Endothelial cell of umbilical vein (primary cell): ENCODE measurements around the gene ACSL4. TPM values are rescaled to one million over a fixed set of nuclear protein-coding genes. Genes with fewer than 3 reads are reported as not detected.

Source experiments
- BruUV-seq: library from RNA; stranded (reverse); fragments of 400-500 nt; replicated peaks from 2 replicates; lab custom pipeline; 2021; lab: Mats Ljungman, UMichigan
- CTCF ChIA-PET: fragments of 300-600, 350-600 bp; sonication (Branson Sonifier 250); formaldehyde crosslinking; loops from one replicate; lab custom pipeline; 2021; ENCODE audit warnings: antibody characterized with exemption, inconsistent platforms; lab: Charles Lee
- POLR2A ChIA-PET: fragments of 300-600, 350-600 bp; sonication (Branson Sonifier 250); formaldehyde crosslinking; loops from one replicate; lab custom pipeline; 2021; ENCODE audit warnings: antibody characterized with exemption, inconsistent platforms; lab: Charles Lee
- DNase-seq: peaks from one replicate; pipeline ENCODE4 v3.0.0-alpha.2; 2011; ENCODE audit warnings: low read depth, low spot score
- FAIRE-seq: peaks from 2 replicates; lab custom pipeline; 2011; peaks lifted over from hg19 to GRCh38; lab: Jason Lieb, UNC
- H2AFZ ChIP-seq: 2 replicates; pipeline ENCODE4 v1.6.0; 2012; ENCODE audit warnings: low read depth, low read length, control low read depth, inconsistent platforms
- H3K27ac ChIP-seq: 2 replicates; pipeline ENCODE4 v1.5.1; 2011; ENCODE audit warnings: low read depth, mild to moderate bottlenecking, control low read depth, low read length, moderate library complexity; ENCODE audit not compliant: insufficient read depth
- H3K27me3 ChIP-seq, 2 experiments: 2 replicates each; pipeline versions ENCODE4 v1.6.0 to v1.6.1; 2011; ENCODE audit warnings: low read length in 2 of 2, mixed read lengths in 1 of 2; ENCODE audit not compliant: control insufficient read depth in 2 of 2, insufficient read depth in 2 of 2
- H3K36me3 ChIP-seq, 2 experiments: 2 replicates in 1 of 2; 3 replicates in 1 of 2; pipeline ENCODE4 v1.5.1; 2011; ENCODE audit warnings: low read length in 2 of 2, mild to moderate bottlenecking in 1 of 2, moderate library complexity in 1 of 2; ENCODE audit not compliant: control insufficient read depth in 2 of 2, insufficient read depth in 2 of 2; ENCODE audit errors: extremely low read depth in 1 of 2
- H3K4me1 ChIP-seq: 3 replicates; pipeline ENCODE4 v1.5.1; 2011; ENCODE audit warnings: mild to moderate bottlenecking, low read length; ENCODE audit not compliant: control insufficient read depth, insufficient read depth; ENCODE audit errors: extremely low read depth
- H3K4me2 ChIP-seq: 2 replicates; pipeline ENCODE4 v1.6.1; 2011; ENCODE audit warnings: low read length, control low read depth, mixed read lengths; ENCODE audit not compliant: insufficient read depth
- H3K4me3 ChIP-seq, 3 experiments: fragments of 200-600 bp in 1 of 3; sonication (generic), shearing (Covaris generic) in 1 of 3; replicated peaks in 1 of 3; 2 replicates each; pipeline ENCODE4 v1.5.1; 2011 to 2016; ENCODE audit warnings: control low read depth in 3 of 3, low read length in 3 of 3, mild to moderate bottlenecking in 2 of 3, inconsistent platforms in 1 of 3, low read depth in 1 of 3, moderate library complexity in 1 of 3; ENCODE audit not compliant: insufficient read depth in 1 of 3
- H3K79me2 ChIP-seq: 2 replicates; pipeline ENCODE4 v1.6.0; 2012; ENCODE audit warnings: low read length, inconsistent platforms; ENCODE audit not compliant: control insufficient read depth, insufficient read depth
- H3K9ac ChIP-seq: replicated peaks from 2 replicates; pipeline ENCODE3; 2011; ENCODE audit warnings: low read length, control low read depth; ENCODE audit not compliant: insufficient read depth; ENCODE audit errors: extremely low read depth
- H3K9me1 ChIP-seq: replicated peaks from 3 replicates; pipeline ENCODE4 v1.6.0; 2011; ENCODE audit warnings: mild to moderate bottlenecking, low read length; ENCODE audit not compliant: control insufficient read depth, insufficient read depth; ENCODE audit errors: extremely low read depth
- H3K9me3 ChIP-seq: replicated peaks from 2 replicates; pipeline ENCODE4 v1.5.1; 2012; ENCODE audit warnings: low read length, inconsistent platforms; ENCODE audit not compliant: control insufficient read depth, insufficient read depth
- H4K20me1 ChIP-seq: replicated peaks from 2 replicates; pipeline ENCODE3; 2011; ENCODE audit warnings: mild to moderate bottlenecking, low read length; ENCODE audit not compliant: control insufficient read depth, insufficient read depth; ENCODE audit errors: extremely low read depth
- EZH2 ChIP-seq: IDR thresholded peaks from 2 replicates; pipeline ENCODE4 v1.6.1; 2012; ENCODE audit warnings: borderline replicate concordance, low read depth, mild to moderate bottlenecking, moderate library complexity, low read length, inconsistent platforms; ENCODE audit not compliant: severe bottlenecking
- FOS ChIP-seq: IDR thresholded peaks from 2 replicates; pipeline ENCODE4 v1.6.1; 2011; ENCODE audit warnings: mild to moderate bottlenecking, low read length, moderate library complexity, borderline replicate concordance; ENCODE audit not compliant: insufficient read depth
- GATA2 ChIP-seq: IDR thresholded peaks from 2 replicates; pipeline ENCODE4 v1.7.0; 2011; ENCODE audit warnings: low read depth, mild to moderate bottlenecking, moderate library complexity, mixed read lengths, low read length; ENCODE audit not compliant: insufficient read length, insufficient read depth
- JUN ChIP-seq: IDR thresholded peaks from 2 replicates; pipeline ENCODE4 v1.6.1; 2011; ENCODE audit warnings: borderline replicate concordance, low read depth; ENCODE audit not compliant: insufficient read length, insufficient read depth
- MYC ChIP-seq: IDR thresholded peaks from one replicate; pipeline ENCODE4 v1.6.1; 2011; ENCODE audit warnings: mild to moderate bottlenecking, low read depth, low read length
- POLR2A ChIP-seq: IDR thresholded peaks from 2 replicates; pipeline ENCODE4 v1.6.1; 2012; ENCODE audit warnings: low read depth, mild to moderate bottlenecking, control low read depth, low read length
- POLR2AphosphoS5 ChIP-seq: IDR thresholded peaks from 2 replicates; pipeline ENCODE4 v1.6.1; 2012; ENCODE audit warnings: low read depth, mild to moderate bottlenecking, control low read depth, low read length, moderate library complexity; ENCODE audit not compliant: insufficient read depth
- dilution Hi-C: fragments of 300-500 bp; cut with MboI; formaldehyde crosslinking; loops from one replicate; pipeline ENCODE4 v1.15.0; 2019; ENCODE audit warnings: low sequenced_read_pairs; ENCODE audit not compliant: extremely low pct_ligation_motif_present
- intact Hi-C: fragments of 100-400 bp; cut with micrococcal nuclease; formaldehyde crosslinking; loops from one replicate; pipeline ENCODE4 v1.10.0; 2022
- polyA plus RNA-seq, 4 experiments: library from polyadenylated mRNA; depleted of rRNA in 3 of 4; stranded (reverse) in 3 of 4; unstranded in 1 of 4; fragments of >200 nt; gene quantifications; 2 replicates each; pipeline versions ENCODE4 v1.2.1 to v1.2.3, GENCODE V29; 2011 to 2012; ENCODE audit warnings: missing spikeins in 1 of 4
- total RNA-seq: library from RNA; stranded (reverse); gene quantifications from 2 replicates; pipeline ENCODE4 v1.2.3, GENCODE V29; 2021
- TF ChIP-seq, protein P1 (sequence below): IDR thresholded peaks from 2 replicates; pipeline ENCODE4 v1.6.1; 2011; ENCODE audit not compliant: insufficient read depth, insufficient read length
- TF ChIP-seq, protein P2 (sequence below), 2 donors: IDR thresholded peaks; 1 replicate in 1 of 2; 2 replicates in 1 of 2; pipeline ENCODE4 v1.5.1; 2011; ENCODE audit warnings: low read length in 2 of 2, mild to moderate bottlenecking in 2 of 2, moderate library complexity in 2 of 2, control low read depth in 1 of 2, inconsistent platforms in 1 of 2, low read depth in 1 of 2; ENCODE audit not compliant: insufficient read depth in 1 of 2; ENCODE audit errors: extremely low read depth in 1 of 2

ACSL4 gene
- total and polyA plus RNA-seq, 2 donors (not counting 3 experiments of a cell fraction or from before 2014, with no cell fraction given) = 20.7 to 85.5 TPM

GRCh38 chrX:109626637-109627036, 106.4 kb downstream of the ACSL4 start:
- Histone ChIP-seq H3K4me2 (no peak overlapping the region), H3K79me2 (no peaks in the 10 kb centered on the region), H3K27me3 (no peaks in the 10 kb centered on the region), H3K27ac (no peak overlapping the region), H2AFZ (no peak overlapping the region), H3K9ac (no peak overlapping the region), H4K20me1 (no peaks in the 10 kb centered on the region), H3K36me3 (no peaks in the 10 kb centered on the region), H3K4me3 (no peak overlapping the region), H3K4me1 (peaks cover 7% of the 10 kb centered on the region), H3K9me3 (no peaks in the 10 kb centered on the region), H3K9me1 (no peaks in the 10 kb centered on the region)
- FAIRE-seq (no peak), DNase-seq (no peak)
- TF ChIP-seq, protein P1, sequence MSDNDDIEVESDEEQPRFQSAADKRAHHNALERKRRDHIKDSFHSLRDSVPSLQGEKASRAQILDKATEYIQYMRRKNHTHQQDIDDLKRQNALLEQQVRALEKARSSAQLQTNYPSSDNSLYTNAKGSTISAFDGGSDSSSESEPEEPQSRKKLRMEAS = no peak
- no peak for TF ChIP-seq POLR2AphosphoS5
- TF ChIP-seq EZH2 = no peak
- TF ChIP-seq MYC = no peak
- TF ChIP-seq GATA2 = no peak
- TF ChIP-seq, protein P2, sequence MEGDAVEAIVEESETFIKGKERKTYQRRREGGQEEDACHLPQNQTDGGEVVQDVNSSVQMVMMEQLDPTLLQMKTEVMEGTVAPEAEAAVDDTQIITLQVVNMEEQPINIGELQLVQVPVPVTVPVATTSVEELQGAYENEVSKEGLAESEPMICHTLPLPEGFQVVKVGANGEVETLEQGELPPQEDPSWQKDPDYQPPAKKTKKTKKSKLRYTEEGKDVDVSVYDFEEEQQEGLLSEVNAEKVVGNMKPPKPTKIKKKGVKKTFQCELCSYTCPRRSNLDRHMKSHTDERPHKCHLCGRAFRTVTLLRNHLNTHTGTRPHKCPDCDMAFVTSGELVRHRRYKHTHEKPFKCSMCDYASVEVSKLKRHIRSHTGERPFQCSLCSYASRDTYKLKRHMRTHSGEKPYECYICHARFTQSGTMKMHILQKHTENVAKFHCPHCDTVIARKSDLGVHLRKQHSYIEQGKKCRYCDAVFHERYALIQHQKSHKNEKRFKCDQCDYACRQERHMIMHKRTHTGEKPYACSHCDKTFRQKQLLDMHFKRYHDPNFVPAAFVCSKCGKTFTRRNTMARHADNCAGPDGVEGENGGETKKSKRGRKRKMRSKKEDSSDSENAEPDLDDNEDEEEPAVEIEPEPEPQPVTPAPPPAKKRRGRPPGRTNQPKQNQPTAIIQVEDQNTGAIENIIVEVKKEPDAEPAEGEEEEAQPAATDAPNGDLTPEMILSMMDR (IDR thresholded peaks at IDR 0.05; ENCODE audit: extremely low read depth in 1 of 2, insufficient read depth in 1 of 2, low read depth in 1 of 2, low read length in 2 of 2) = no peak
- TF ChIP-seq FOS = no peak
- TF ChIP-seq JUN = no peak
- TF ChIP-seq POLR2A = no peak
- POLR2A ChIA-PET = no interaction called here
- intact Hi-C loops (loop anchor here (5.0 kb wide), 1 partner anchor 261 kb away; no protein-coding TSS in a partner anchor), dilution Hi-C loops (no loop called here)
- CTCF ChIA-PET = interaction anchor here (1.5 to 1.6 kb wide), 2 partner anchors 9 to 141 kb away, joined by 6 to 7 read pairs; no protein-coding TSS in a partner anchor
- no TSS peak for BruUV-seq
